GM21528 (cell line): ENCODE measurements around the gene GSK3B.

Source experiments
- ATAC-seq: cut with Tn5 transposase; IDR thresholded peaks from one replicate; pipeline ENCODE4 v1.9.1; 2021; ENCODE audit warnings: mild to moderate bottlenecking, moderate library complexity; ENCODE audit not compliant: unreplicated experiment, low FRiP score

The GSK3B gene

GRCh38 chr3:119794971-119795612 lies 299.2 kb downstream of the GSK3B start:
- ATAC-seq = no peak

GRCh38 chr3:119794401-119794800 lies 299.8 kb downstream of the GSK3B start:
- ATAC-seq = no peak

- ATAC-seq = no peak
These were observed 302.0 kb downstream of the GSK3B start for GRCh38 chr3:119792270-119792669.

- no peak for ATAC-seq
These were observed 303.9 kb downstream of the GSK3B start for GRCh38 chr3:119790369-119790768.

- no peak for ATAC-seq
These were observed 307.8 kb downstream of the GSK3B start for GRCh38 chr3:119786409-119786808.

GRCh38 chr3:119783883-119784282 lies 310.4 kb downstream of the GSK3B start:
- no peak for ATAC-seq

GRCh38 chr3:119783255-119783654 lies 311.0 kb downstream of the GSK3B start:
- ATAC-seq = no peak

- ATAC-seq = no peak
These were observed 311.8 kb downstream of the GSK3B start for GRCh38 chr3:119782460-119782859.

GRCh38 chr3:119781330-119782198 lies 312.7 kb downstream of the GSK3B start, which contains the start of gene NR1I2:
TSS of gene NR1I2 (plus strand) at chr3:119782101.
- ATAC-seq = no peak

GRCh38 chr3:119779731-119780383 lies 314.4 kb downstream of the GSK3B start:
- peak; percentile 83 for ATAC-seq

GRCh38 chr3:119778811-119779210 lies 315.4 kb downstream of the GSK3B start:
- no peak for ATAC-seq

GRCh38 chr3:119778176-119778575 lies 316.1 kb downstream of the GSK3B start:
- no peak for ATAC-seq

GRCh38 chr3:119776304-119776703 lies 317.9 kb downstream of the GSK3B start:
- no peak for ATAC-seq

GRCh38 chr3:119774444-119774843 lies 319.8 kb downstream of the GSK3B start:
- ATAC-seq = no peak
